H4 (cell line): ENCODE data around the gene GJB4. TPM values are rescaled to one million over a fixed set of nuclear protein-coding genes. Genes with fewer than 3 reads are reported as not detected.
"Not testable (repeated sequence)": the region's sequence is repeated elsewhere in the genome, so short reads cannot be mapped to it uniquely, and the experiment has no call there.

Experiments used
- DNase-seq: peaks from one replicate; pipeline ENCODE4 v3.0.0-alpha.2; 2015; ENCODE audit warnings: low spot score
- total RNA-seq: library from RNA; depleted of rRNA; stranded (reverse); fragments of >200 nt; shearing (Covaris generic); gene quantifications from 2 replicates; pipeline ENCODE4 v1.2.3, GENCODE V29; 2014; rRNA removed

The GJB4 gene
- total RNA-seq = not detected in 2 replicates

DNA sequence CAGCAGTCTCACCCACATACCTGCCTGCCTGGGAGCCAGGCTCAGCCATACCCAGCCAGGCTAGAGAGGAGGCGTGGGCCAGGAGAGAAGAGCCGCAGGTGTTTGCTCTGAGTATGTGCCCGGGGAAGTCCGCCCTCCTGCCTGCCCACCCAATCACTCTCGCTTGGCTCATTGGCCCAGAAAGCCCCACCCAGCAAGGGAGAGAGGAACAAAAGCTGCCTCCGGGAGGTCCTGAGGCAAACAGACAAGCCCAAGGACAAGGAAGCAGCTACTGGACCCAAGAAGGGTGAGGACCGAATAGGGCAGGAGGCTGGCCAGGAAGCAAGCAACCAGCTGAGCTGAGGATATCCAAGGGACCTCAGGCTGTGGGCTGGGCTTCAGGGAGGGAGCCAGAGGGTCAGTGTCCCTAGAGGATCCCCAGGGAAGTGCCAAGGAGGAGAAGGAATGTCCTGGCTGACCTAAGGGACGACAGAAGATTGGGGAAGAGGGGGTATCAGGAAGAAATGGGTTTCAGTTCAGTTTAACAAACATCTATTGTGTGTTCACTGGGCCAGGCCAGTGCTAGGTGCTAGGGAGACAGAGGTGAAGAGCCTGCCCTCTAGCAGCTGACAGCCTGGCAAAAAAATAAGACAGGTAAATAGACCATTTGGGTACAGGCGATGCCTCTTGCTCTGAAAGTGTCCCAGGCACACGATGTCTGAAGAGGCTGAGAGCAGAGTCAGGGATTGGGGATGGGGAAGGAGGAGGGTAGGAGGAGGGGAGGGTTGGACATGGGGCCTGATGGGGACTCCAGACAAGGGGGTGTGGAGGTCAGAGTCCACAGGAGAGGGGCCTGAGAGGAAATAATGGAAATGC is at the start of gene GJB4:
TSS of gene GJB4 (plus strand) at position 238 of the 855 bp plus-strand sequence. CDS start 1,515 bp downstream, outside the sequence.
- no peak for DNase-seq

DNA sequence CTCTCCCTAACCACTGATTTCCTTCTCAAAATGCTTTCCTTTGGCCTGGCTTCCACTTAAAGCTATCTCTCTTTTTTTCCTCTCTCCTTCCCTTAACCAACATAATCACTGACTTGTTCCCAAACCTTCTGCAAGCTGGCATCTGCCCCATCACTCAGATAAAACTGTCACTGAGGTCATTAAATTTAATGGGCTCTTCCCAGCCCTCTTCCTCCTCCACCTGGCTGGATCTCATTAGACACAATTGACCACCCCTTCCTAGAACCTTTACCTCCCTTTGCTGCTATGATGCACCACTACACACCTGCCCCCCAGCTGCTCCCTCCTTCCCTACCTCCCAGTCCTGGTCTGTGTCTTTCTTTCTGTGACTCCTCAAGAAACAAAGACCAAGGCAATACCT is 48.7 kb upstream of the GJB4 start:
- DNase-seq = no peak

DNA sequence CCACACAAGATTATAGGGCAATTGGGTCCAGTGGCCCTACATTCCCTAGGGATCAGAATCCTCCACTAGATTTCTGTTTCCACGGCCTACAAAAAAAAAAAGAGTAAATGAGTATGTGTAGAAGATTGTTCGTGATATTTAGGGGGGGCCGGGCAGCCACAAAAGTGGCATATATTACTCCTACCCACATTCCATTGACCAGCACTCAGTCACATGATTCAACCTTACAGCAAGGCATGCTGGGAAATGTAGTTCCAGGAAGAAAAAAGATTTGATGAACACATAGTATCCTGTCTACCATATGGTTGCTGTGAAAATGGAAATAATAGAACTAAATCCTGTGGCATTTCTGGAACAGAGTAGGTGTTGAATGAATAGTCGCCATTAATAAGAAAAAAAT is 48.1 kb upstream of the GJB4 start:
- DNase-seq = no peak

DNA sequence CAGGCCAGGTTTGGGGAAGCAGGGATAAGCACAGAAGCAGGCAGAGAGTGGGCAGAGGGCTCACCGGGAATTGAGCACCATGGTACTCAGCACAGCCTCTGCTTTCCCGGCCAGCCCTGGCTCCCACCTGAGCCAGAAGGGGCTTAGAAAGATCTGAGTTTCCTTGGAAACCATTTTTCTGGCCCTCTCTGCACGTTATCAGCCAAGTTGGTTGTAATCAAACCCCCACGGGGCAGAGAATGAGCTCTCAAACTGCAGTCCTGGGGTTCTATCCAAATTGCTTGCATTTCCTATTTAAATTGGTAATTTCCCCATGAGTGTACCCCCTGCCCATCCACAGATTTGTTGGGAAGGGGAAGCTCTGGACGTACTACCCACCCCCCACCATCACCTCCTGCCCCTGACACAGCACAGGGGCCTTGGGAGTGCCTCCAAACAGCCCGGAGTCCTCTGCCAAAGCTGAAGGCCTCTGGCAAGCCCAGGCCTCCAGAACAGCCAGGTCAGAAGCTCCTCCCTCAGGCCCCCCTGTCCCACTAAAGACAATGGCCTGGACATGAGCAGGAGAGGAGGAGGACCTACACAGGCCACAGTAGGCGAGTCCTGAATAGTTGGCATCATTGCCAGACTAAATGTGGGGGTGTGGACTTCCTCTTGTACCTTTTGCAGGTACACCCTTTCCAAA is 47.4 kb upstream of the GJB4 start:
- DNase-seq = no peak

DNA sequence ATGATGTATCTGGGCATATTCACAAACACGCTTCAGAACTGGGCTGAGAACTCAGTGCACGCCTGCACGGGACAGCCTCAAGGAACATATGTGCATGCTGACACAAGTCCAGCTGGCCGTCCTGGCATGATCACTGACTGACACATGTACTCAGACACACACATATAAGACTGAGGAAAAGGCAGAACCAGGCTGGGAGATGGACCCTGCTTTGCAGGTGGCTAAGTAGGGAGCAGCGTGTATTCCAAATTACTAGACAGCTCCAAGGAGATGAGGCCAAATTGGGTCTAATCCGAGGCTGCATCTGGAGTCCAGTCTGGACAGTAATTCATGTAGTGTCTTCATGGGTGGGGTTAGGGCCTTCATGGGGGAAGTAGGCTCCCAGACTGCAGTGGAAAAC is 46.1 kb upstream of the GJB4 start:
- DNase-seq = no peak

DNA sequence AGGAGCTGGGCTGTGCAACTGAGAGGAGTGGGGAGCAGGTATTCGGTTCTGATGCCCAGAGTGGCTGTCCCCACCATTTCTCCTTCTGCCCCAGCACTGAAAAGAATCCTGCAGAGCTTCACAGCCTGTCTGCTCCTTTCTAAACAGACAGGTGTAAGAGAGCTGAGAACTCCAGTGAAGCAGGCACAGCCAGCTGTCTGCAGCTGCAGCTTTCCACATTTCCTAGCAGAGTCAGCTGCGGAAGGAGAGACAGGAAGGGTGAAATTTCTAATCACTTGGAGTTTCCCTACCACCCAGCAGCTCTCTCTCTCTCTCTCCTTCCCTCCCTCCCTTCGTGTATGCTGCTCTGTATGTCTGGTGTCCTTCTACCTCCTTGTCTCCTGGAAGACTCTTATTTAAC is 45.2 kb upstream of the GJB4 start:
- no peak for DNase-seq

DNA sequence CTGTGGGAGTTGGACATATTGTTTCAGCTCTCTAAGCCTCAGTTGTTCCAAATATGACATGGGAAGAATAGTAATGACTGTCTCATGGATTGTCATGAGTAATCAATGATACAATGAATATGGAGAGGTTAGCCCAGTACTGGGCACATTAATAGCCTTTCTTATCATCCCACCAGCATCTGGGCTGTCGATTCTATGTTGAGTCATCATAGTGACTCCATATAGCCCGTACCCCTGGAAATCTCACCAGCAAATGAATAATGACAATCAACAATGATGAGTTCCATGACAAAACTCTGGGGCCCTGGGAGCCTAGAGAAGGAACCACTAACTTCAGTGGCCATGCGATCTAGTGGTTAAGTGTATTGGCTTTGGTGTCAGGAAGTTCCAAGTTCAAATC is 44.4 kb upstream of the GJB4 start:
- DNase-seq = no peak

DNA sequence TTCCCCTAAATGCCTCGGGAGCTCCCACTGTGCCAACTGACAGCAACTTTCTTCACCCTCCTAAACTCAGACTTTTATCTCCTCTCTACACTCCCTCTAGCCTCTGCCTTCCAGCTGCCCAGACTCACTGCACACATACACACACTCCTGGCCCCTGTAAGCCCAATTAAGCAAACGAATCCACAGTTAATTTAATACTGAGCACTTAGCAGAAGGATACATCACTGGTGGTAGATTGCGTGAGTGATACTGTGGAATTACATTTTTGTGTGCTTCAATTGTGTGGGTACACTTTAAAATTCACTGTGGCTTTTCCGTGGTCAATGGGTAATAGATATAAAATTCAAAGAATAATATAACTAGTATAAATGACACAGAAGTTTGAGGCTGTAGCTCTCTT is 38.3 kb upstream of the GJB4 start:
- no peak for DNase-seq

DNA sequence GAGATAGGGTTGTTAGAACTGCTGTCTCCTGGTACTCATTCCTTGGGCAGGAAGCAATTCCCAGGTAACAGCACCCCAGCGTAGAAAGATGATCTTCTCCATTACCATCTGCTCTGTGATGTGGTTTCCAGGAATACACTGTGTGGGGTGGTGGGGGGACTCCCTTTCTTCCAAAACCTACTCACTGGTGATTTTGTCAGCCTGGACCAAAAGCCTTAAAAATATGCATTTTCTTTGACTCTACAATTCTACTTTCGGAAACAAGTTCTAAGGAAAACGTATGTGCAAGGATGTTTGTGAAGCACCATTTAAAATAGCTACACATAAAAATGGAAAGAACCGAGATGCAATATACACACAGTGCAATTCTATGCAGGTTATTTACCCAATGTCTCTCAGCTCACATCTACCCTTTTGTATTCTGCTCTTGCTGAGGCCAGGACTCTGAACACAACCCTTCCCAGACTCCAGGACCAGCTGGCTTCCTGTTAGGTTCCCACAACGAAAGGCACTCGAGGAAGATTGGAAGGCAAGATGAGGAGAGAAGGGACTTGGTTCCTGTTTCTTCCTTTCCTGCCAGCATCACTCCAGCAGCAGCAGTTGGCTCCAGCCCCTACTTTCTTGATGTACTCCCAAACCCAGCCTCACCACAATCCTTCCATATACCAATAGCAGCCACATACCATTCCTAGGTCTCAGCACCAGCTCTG is 37.7 kb upstream of the GJB4 start:
- no peak for DNase-seq

DNA sequence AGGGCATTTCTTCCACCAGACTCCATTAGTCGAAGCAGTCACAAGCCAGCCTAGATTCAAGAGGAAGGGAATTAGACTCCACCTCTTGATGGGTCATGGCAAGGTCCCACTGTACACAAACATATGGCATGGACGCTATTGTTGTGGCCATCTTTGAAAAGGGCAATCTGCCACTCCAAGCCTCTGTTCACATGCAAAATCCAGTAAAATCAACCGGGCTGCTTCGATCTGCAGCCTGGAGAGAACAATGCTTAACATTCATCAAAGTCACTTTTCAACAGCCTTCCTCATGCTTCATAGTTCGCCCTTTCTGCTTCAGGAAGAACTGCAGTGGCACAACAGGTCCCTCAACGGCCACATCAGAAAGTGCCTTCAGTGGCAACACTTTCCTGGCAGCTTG is 32.7 kb upstream of the GJB4 start:
- DNase-seq = no peak

DNA sequence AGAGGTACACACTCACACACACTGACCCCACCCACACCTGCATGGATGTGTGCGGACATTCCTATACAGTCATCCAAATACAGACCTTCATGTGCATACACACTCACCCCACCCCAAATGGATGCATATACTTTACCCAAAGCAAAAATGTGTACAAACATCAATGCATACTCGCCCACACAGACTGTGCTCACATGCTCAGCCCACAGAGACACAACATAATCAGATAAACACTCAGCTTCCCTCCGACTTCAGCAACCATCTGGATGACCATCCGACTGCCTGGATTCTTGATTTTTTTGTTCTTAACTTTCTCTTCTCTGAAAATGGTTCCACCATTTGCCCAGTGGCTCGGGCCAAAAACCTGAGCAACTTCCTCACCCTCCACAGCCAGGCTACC is 29.1 kb upstream of the GJB4 start:
- DNase-seq = no peak

DNA sequence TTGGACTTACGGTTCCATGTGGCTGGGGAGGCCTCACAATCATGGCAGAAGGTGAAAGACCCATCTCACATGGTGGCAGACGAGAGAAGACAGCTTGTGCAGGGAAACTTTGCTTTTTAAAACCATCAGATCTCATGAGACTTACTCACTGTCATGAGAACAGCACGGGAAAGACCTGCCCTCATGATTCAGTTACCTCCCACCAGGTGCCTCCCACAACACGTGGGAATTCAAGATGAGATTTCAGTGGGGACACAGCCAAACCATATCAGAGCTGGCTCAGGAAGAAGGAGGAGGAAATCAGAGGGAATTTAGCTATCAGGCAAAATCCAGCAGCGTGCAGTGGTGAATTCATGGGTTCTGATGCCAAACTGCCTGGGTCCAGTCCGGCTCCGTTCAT is 26.7 kb upstream of the GJB4 start:
- not testable (repeated sequence) for DNase-seq

DNA sequence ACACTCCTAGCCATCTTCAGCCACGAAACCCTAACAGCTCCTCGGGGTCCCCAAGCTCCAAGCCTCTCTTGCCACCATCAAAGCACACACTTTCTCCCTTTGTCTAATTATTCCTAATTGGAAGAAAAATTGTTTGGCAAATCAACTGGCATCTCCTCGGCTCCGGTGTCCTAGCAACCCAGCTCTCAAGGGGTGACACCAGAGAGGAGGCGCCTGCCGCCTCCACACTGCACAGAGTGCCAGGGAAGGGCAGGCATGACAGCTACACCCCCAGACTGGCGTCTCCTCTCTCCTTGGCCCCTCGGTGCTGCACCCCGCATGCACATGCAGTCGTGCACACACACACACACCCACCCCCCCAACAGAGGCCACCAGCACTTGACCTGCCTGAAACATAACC is 22.8 kb upstream of the GJB4 start:
- DNase-seq = no peak

DNA sequence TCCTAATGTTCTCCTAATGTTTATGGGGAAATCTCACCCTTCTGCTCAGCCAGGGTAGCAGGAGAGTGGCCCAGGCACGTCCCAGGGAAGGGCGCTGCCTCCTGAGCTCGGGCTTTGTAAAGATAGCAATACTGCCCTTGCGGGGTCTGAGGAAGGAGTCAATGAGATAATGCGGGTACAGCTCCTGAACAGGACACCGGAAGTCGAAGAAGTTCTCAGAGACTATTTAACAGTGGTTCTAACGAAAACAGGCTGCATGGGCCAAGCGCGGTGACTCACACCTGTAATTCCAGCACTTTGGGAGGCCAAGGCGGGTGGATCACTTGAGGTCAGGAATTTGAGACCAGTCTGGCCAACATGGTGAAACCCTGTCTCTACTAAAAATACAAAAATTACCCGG is 22.3 kb upstream of the GJB4 start:
- not testable (repeated sequence) for DNase-seq

DNA sequence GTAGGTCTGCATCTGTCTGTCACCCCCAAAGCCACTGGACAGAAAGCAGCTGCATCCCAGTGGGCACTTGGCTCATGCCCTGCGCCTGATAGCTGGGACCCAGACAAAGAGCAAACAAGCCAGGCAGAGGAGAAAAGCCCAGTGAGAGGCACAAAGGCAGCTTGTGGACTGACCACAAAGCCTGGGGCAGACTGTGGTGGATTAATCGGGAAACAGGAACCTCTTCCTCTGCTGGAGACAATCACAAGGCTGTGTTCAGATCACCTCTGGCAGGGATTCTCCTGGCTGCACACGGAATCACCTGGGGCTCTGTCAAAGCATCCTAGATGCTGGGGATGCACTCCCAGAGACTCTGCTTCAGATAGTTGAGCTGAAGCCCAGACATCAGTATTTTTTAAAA is 19.9 kb upstream of the GJB4 start:
- DNase-seq = no peak

DNA sequence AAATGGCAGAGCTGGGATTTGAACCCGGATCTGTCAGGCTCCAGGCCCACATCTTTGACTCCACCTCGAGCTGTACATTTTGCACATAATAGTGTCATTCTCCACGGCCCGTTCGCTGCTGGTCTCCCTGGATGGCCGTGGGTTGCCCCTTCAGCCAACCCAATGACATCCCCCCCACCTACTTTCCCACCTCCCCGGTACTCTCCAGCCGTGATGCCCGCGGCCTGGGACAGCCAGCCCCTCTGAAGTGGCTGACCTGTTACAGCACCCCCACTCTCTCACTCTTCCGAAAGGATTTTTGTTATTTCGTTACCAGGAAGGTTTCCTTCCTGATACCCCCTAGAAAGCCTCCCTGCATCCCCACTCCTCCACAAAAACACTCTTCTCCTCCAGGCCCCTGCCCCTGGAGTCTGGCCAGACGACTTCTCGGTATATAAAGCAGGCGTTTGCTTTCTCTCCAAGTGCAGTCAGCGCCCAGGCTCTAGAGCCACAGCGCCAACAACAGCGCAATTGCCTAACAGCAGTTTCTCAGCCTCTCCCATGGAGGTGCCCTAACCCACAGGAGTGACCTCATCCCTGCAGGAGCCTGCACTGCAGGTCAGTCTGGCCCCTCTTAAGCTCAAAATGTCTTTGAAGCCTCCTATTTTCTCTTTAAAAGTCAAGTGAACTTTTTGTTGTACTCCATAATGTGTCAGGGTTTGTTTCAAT is 19.2 kb upstream of the GJB4 start:
- no peak for DNase-seq

DNA sequence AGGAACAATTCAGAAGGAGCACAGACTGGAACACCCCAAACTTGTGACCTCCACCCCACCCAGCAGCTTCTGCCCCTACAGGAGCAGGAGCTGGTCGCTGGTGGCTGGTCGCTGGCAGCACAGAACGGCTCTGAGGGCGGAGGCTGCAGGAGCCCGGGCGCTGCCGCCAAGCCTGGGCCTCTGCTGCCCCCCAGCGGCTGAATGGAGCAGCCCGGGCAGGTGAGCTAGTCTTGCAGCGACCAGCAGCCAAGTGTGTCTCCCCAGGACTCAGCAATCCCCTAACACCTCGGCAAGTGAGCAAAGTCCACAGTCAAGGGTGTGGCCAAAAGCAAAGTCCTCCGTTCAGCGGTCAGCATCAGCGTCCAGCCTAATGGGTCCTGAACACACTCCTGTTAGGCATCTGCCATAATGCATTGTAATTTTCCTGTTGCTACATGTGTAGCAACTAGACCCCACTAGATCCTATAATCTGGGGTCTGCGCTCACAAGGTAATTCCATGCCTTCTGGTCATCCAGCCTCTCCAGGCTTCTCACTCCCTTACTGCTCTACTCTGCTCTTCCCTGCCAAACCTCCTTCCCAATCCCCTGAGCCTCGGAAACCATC is 16.8 kb upstream of the GJB4 start:
- DNase-seq = peak; percentile 48

DNA sequence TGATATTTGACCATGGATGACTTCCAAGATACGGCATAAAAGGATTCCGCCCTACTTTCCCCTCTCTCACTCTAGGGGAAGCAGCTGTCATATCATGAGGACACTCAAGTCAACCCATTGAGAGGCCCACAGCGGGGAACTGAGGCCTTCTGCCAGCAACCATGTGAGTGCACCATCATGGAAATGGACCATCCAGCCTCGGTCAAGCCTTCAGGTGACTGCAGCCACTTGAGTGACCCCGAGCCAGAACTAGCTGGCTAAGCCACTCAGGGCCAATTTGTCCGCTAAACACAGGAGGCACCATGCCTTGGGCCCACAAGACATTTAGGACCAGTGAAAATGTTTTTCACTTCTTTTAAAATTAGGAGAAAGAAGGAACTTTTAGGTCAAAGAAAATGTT is 15.8 kb upstream of the GJB4 start:
- DNase-seq = no peak

DNA sequence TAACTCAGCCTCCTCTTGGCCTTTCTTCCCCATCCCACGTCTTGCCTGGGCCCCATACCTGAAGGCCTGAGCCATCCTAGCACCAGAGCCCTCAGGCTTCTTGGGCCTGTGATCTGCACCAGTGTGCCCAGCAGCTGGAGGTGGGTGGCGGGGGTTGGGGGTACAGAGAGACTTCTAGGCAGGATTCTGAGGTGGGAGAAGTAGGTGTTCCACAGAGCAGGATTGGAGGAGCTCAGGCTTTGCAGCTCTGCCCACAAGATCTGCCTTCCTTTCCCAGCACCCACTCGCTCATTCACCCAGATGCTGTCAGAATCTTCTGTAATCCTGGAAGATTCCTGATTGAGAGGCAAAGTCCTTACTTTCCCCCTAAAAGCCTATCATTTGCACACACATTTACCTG is 14.7 kb upstream of the GJB4 start:
- DNase-seq = no peak

DNA sequence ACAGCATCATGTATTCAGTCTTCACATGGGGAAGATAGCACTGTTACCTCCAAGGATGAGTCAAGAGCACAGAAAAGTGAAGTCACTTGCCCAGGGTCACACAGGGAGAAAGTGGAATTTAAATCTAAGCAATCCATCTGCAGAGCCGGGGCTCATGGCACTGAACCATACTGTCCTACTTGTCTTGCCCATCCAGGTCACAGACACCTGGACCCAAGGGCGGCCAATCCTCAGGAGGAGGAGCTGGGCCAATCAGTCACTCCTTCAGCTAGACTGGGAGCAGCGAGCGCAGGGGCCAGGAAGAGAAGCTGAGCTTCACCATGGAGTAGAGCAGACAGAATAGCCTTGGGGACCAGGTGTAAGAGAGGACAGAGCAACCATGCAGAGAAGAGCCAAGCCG is 13.9 kb upstream of the GJB4 start:
- no peak for DNase-seq

DNA sequence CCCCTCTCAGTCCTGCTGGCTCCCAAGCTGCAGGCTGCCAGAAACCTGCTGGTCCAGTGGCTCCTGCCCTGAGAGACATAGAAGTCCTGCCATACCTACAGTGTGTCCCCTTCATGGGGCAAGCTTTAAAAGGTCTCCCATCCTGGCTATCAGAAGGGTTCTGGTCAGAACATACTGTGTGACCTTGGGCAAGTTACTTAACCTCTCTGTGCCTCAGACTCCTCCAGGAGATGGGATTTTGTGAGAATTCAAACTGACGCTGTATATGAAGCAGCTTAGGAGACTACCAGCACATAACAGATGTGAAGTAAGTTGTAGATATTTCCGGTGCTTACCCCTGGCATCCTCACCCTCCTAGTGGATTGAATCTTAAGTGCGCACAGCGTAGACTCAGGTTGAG is 13.4 kb upstream of the GJB4 start:
- DNase-seq = no peak
